ENCODE results near the gene PLD2. TPM values are rescaled to one million over a fixed set of nuclear protein-coding genes. Genes with fewer than 3 reads are reported as not detected.
"Not testable (repeated sequence)": the region's sequence is repeated elsewhere in the genome, so short reads cannot be mapped to it uniquely, and the experiment has no call there.

Gene PLD2
- total and polyA plus RNA-seq, 5 donors from 2014 or later, result 1.6 to 36.4 (median 2.0) TPM

DNA sequence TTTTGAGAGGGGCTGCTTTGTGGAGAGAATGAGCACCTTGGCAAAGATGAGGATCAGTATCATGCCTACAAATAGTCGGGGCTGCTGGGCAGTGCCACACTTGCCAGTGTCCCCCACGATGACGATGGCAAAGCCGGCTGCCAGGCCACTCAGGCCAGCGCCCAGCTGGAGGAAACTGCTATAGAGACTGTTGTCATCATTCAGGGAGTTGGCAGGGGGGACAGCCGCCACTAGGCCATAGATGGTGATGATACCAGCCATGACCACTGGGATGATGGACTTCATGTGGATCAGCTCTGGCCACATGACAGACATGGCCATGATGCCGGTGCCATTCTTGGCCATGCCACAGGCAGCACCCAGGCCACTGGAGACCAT, 50.0 kb downstream of the PLD2 start:
- Histone ChIP-seq H3K36me3 (ENCODE audit: control insufficient read depth, insufficient read depth, low read length) (peaks cover 32% of the 10 kb centered on the region), H3K9me3 (ENCODE audit: control insufficient read depth in 2 of 2, low read length in 2 of 2) (no peaks in the 10 kb centered on the region), H3K4me1 (ENCODE audit: control insufficient read depth, insufficient read depth, low read length, poor library complexity, severe bottlenecking) (no peaks in the 10 kb centered on the region), H3K4me3 (ENCODE audit: low read depth, low read length) (no peak overlapping the region), H3K27ac (ENCODE audit: insufficient read depth, low read length, poor library complexity, severe bottlenecking) (no peak overlapping the region), H3K27me3 (ENCODE audit: control insufficient read depth, insufficient read depth, low read length) (no peaks in the 10 kb centered on the region)
- Mint-ChIP-seq H3K27me3 (peaks cover 4% of the 10 kb centered on the region), H3K4me3 (peak overlapping the region in 1 of 4 donors; percentile 40), H3K9me3 (peaks cover 0 to 5% (median 3%) of the 10 kb centered on the region in 7 donors), H3K4me1 (peaks cover 12 to 54% (median 26%) of the 10 kb centered on the region in 4 donors), H3K36me3 (peaks cover 32% of the 10 kb centered on the region), H3K27ac (peak overlapping the region in 2 of 3 donors; percentile 32 to 64)
- ATAC-seq (ENCODE audit: low read depth in 2 of 2) (no peak), DNase-seq (no peak)

DNA sequence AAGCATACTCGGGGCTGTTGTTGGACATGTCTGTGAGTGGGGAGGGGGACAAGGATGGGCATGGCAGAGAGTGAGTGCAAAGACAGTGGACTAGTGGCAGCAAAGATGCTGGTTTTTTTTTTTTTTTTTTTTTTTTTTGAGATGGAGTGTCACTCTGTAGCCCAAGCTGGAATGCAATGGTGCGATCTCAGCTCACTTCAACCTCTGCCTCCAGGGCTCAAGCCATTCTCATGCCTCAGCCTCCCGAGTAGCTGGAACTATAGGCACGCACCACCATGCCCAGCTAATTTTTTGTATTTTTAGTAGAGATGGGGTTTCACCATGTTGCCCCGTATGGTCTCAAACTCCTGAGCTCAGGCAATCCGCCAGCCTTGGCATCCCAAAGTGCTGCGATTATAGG, 50.4 kb downstream of the PLD2 start:
- H3K4me1 ChIP-seq (ENCODE audit: control insufficient read depth, insufficient read depth, low read length, poor library complexity, severe bottlenecking); H3K4me3 ChIP-seq (ENCODE audit: low read depth, low read length); H3K4me3 Mint-ChIP-seq; H3K27ac ChIP-seq (ENCODE audit: insufficient read depth, low read length, poor library complexity, severe bottlenecking); ATAC-seq (ENCODE audit: low read depth in 2 of 2); DNase-seq; H3K9me3 ChIP-seq (ENCODE audit: control insufficient read depth in 2 of 2, low read length in 2 of 2); H3K9me3 Mint-ChIP-seq; H3K27me3 Mint-ChIP-seq; H3K27me3 ChIP-seq (ENCODE audit: control insufficient read depth, insufficient read depth, low read length): not testable (repeated sequence)
- H3K36me3 ChIP-seq (ENCODE audit: control insufficient read depth, insufficient read depth, low read length), result peaks cover 32% of the 10 kb centered on the region
- H3K4me1 Mint-ChIP-seq, result peaks cover 9 to 51% (median 22%) of the 10 kb centered on the region in 4 donors
- H3K36me3 Mint-ChIP-seq, result peaks cover 29% of the 10 kb centered on the region
- peak overlapping the region in 1 of 3 donors; percentile 32 for H3K27ac Mint-ChIP-seq

DNA sequence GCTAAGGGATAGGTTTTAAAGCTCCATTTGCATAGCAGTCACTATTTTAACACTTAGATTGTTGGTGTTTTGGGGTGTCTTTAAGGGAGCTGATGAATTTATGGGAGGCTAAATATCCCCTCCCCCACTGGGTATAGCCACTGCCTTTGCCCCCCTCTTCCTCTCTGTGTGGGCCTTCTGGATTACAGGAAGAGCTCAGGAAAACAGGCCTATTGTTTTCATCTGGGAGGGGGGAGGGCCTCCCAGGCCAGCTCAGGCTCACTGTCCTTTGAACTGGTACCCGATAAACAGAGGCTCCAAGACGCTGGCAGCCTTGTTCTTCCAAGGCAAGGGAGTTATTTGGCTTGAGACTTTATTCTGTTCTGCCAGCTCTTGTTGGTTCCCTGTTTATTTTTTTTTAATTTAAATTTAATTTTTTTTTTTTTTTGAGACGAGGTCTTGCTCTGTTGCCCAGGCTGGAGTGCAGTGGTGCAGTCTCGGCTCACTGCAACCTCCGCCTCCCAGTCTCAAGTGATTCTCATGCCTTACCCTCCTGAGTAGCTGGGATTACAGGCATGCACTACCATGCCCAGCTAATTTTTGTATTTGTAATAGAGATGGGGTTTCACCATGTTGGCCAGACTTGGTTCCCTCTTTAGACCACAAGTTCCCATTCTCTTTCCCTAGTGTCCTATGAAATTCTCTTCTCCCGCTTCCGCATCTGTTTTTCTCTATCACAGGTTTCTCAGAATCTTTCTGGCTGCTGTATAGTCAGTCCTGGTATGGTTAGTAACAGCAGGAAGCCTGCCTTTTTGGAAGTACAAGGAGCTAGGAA, 51.3 kb downstream of the PLD2 start:
- H3K27me3 ChIP-seq (ENCODE audit: control insufficient read depth, insufficient read depth, low read length), result no peaks in the 10 kb centered on the region
- no peaks in the 10 kb centered on the region for H3K9me3 ChIP-seq (ENCODE audit: control insufficient read depth in 2 of 2, low read length in 2 of 2)
- H3K27ac ChIP-seq (ENCODE audit: insufficient read depth, low read length, poor library complexity, severe bottlenecking), result no peak overlapping the region
- no peak for DNase-seq
- Mint-ChIP-seq H3K4me1 (peaks cover 11 to 51% (median 21%) of the 10 kb centered on the region in 4 donors), H3K4me3 (peak overlapping the region in 1 of 4 donors; percentile 43), H3K27ac (no peak overlapping the region), H3K36me3 (peaks cover 28% of the 10 kb centered on the region), H3K9me3 (peaks cover 0 to 2% (median 0%) of the 10 kb centered on the region in 7 donors), H3K27me3 (no peaks in the 10 kb centered on the region)
- no peaks in the 10 kb centered on the region for H3K4me1 ChIP-seq (ENCODE audit: control insufficient read depth, insufficient read depth, low read length, poor library complexity, severe bottlenecking)
- no peak for ATAC-seq (ENCODE audit: low read depth in 2 of 2)
- peaks cover 32% of the 10 kb centered on the region for H3K36me3 ChIP-seq (ENCODE audit: control insufficient read depth, insufficient read depth, low read length)
- no peak overlapping the region for H3K4me3 ChIP-seq (ENCODE audit: low read depth, low read length)

DNA sequence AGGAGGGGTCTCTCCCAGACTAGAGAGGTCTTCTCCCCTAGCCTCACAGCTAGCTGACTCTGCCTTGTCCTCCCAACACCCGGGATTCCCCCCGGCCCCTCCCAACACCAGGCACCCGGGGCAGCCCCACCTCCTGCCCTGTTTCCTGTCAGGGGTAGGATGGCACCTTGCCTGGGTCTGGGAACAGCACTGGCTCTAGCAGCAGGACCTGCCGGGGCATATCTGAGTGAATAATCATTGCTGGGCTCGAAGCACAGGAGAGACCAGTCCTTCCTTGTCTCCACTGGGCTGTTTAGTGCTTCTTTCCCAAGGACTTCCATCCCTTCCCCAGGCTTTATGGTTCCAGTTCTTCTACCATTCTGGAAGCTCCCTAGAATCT, 51.9 kb downstream of the PLD2 start:
- Histone ChIP-seq H3K36me3 (ENCODE audit: control insufficient read depth, insufficient read depth, low read length) (peaks cover 28% of the 10 kb centered on the region), H3K4me3 (ENCODE audit: low read depth, low read length) (no peak overlapping the region), H3K9me3 (ENCODE audit: control insufficient read depth in 2 of 2, low read length in 2 of 2) (no peaks in the 10 kb centered on the region), H3K27me3 (ENCODE audit: control insufficient read depth, insufficient read depth, low read length) (no peaks in the 10 kb centered on the region), H3K4me1 (ENCODE audit: control insufficient read depth, insufficient read depth, low read length, poor library complexity, severe bottlenecking) (no peaks in the 10 kb centered on the region), H3K27ac (ENCODE audit: insufficient read depth, low read length, poor library complexity, severe bottlenecking) (no peak overlapping the region)
- Mint-ChIP-seq H3K27me3 (no peaks in the 10 kb centered on the region), H3K27ac (no peak overlapping the region), H3K36me3 (peaks cover 28% of the 10 kb centered on the region), H3K4me3 (no peak overlapping the region), H3K4me1 (peaks cover 13 to 51% (median 19%) of the 10 kb centered on the region in 4 donors), H3K9me3 (peaks cover 0 to 2% (median 0%) of the 10 kb centered on the region in 7 donors)
- ATAC-seq (ENCODE audit: low read depth in 2 of 2) (no peak), DNase-seq (no peak)

DNA sequence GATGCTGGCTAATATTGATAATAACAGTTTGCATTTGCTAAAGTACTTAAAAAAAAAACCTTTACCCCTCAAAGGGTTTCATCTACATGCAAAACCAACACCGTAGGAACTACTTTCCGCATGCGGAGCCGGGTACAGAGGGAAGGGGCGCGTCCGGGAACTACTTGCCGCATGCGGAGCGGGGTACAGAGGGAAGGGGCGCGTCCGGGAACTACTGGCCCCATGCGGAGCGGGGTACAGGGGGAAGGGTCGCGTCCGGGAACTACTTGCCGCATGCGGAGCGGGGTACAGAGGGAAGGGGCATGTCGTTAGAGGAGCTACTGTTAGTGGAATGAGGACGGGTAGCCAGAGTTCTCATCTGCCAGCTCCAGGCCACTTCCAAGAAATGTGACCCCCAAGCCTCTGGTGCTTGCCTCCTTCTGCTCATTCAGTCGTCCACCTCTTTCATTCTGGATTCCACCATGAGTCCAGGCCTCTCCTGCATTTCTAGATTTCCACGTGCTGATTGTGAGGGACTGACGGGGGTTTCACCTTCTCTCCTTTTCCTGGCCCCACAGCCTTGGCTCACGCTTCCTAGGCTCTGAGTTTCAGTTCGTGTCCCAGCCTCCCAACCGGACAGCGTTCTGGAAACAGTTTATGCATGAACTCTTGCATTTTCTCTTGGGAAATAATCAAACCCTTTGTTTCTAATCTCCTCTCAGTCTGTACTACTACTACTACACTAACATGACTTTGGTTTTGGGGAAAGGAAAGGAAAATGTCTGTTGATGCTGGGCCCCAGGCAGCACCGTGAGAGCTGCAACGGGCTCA, 53.1 kb downstream of the PLD2 start:
- H3K36me3 ChIP-seq (ENCODE audit: control insufficient read depth, insufficient read depth, low read length), result peaks cover 25% of the 10 kb centered on the region
- no peaks in the 10 kb centered on the region for H3K9me3 ChIP-seq (ENCODE audit: control insufficient read depth in 2 of 2, low read length in 2 of 2)
- Mint-ChIP-seq H3K9me3 (peaks cover 0 to 2% (median 0%) of the 10 kb centered on the region in 7 donors), H3K36me3 (peaks cover 19% of the 10 kb centered on the region), H3K4me1 (peaks cover 10 to 40% (median 17%) of the 10 kb centered on the region in 4 donors), H3K27me3 (no peaks in the 10 kb centered on the region), H3K4me3 (no peak overlapping the region), H3K27ac (peak overlapping the region in 1 of 3 donors; percentile 87)
- DNase-seq (no peak), ATAC-seq (ENCODE audit: low read depth in 2 of 2) (no peak)
- no peak overlapping the region for H3K27ac ChIP-seq (ENCODE audit: insufficient read depth, low read length, poor library complexity, severe bottlenecking)
- H3K4me3 ChIP-seq (ENCODE audit: low read depth, low read length), result no peak overlapping the region
- H3K4me1 ChIP-seq (ENCODE audit: control insufficient read depth, insufficient read depth, low read length, poor library complexity, severe bottlenecking), result no peaks in the 10 kb centered on the region
- no peaks in the 10 kb centered on the region for H3K27me3 ChIP-seq (ENCODE audit: control insufficient read depth, insufficient read depth, low read length)

DNA sequence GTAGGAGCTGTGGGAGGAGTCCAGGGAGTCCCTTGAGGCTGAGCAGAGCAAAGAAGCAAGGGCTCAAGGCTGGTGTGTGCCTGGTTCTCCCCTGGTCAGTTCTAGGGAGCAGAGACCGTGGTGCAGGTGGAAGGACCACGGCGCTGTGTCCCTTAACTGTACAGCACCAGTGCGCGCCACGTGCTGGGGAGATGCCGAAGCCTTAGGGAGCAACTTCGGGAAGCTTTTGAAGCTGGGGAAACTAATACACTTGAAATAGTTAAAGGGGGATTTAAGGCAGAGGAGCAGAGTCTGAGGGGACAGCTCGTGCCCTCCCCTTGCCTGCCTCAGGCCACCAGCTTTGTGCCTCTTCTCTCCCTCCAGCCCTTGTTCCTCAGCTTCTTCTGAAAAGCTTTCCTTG, 53.7 kb downstream of the PLD2 start:
- no peak overlapping the region for H3K4me3 Mint-ChIP-seq
- no peak overlapping the region for H3K27ac Mint-ChIP-seq
- Histone ChIP-seq H3K4me1 (ENCODE audit: control insufficient read depth, insufficient read depth, low read length, poor library complexity, severe bottlenecking) (no peaks in the 10 kb centered on the region), H3K4me3 (ENCODE audit: low read depth, low read length) (no peak overlapping the region), H3K27ac (ENCODE audit: insufficient read depth, low read length, poor library complexity, severe bottlenecking) (no peak overlapping the region), H3K27me3 (ENCODE audit: control insufficient read depth, insufficient read depth, low read length) (no peaks in the 10 kb centered on the region), H3K36me3 (ENCODE audit: control insufficient read depth, insufficient read depth, low read length) (peaks cover 25% of the 10 kb centered on the region), H3K9me3 (ENCODE audit: control insufficient read depth in 2 of 2, low read length in 2 of 2) (no peaks in the 10 kb centered on the region)
- H3K36me3 Mint-ChIP-seq, result peaks cover 19% of the 10 kb centered on the region
- DNase-seq (no peak), ATAC-seq (ENCODE audit: low read depth in 2 of 2) (no peak)
- peaks cover 10 to 39% (median 17%) of the 10 kb centered on the region in 4 donors for H3K4me1 Mint-ChIP-seq
- peaks cover 0 to 2% (median 0%) of the 10 kb centered on the region in 7 donors for H3K9me3 Mint-ChIP-seq
- no peaks in the 10 kb centered on the region for H3K27me3 Mint-ChIP-seq

DNA sequence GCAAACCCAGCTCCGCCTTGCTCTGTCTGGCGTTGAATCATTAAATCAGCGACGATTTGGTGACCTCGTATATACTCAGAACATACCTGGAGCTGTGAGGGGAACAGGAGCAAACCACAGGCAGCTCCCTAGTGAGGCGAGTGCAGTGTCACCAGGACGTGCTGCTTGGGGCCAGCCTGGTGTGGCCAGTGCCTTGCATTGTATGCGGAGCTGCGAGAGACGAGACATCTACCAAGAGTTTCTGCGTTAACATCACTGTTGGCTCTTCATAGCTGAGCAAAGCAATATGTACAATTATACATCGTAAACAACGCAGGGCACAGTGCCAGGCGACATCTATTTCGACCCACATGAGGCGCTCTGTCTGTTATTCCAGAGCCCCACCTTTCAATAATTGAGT, 54.1 kb downstream of the PLD2 start:
- no peak overlapping the region for H3K27ac ChIP-seq (ENCODE audit: insufficient read depth, low read length, poor library complexity, severe bottlenecking)
- ATAC-seq (ENCODE audit: low read depth in 2 of 2) (no peak), DNase-seq (no peak)
- peaks cover 24% of the 10 kb centered on the region for H3K36me3 ChIP-seq (ENCODE audit: control insufficient read depth, insufficient read depth, low read length)
- H3K36me3 Mint-ChIP-seq, result peaks cover 17% of the 10 kb centered on the region
- H3K27me3 Mint-ChIP-seq, result no peaks in the 10 kb centered on the region
- peaks cover 0 to 2% (median 0%) of the 10 kb centered on the region in 7 donors for H3K9me3 Mint-ChIP-seq
- H3K4me3 Mint-ChIP-seq, result no peak overlapping the region
- no peaks in the 10 kb centered on the region for H3K9me3 ChIP-seq (ENCODE audit: control insufficient read depth in 2 of 2, low read length in 2 of 2)
- no peaks in the 10 kb centered on the region for H3K4me1 ChIP-seq (ENCODE audit: control insufficient read depth, insufficient read depth, low read length, poor library complexity, severe bottlenecking)
- no peaks in the 10 kb centered on the region for H3K27me3 ChIP-seq (ENCODE audit: control insufficient read depth, insufficient read depth, low read length)
- H3K4me3 ChIP-seq (ENCODE audit: low read depth, low read length), result no peak overlapping the region
- peaks cover 10 to 40% (median 16%) of the 10 kb centered on the region in 4 donors for H3K4me1 Mint-ChIP-seq
- no peak overlapping the region for H3K27ac Mint-ChIP-seq
